Measurements from ENCODE around the gene PLIN3. TPM values are rescaled to one million over a fixed set of nuclear protein-coding genes. Genes with fewer than 3 reads are reported as not detected.

PLIN3 gene
- total and polyA plus RNA-seq, 2 of the 8 experiments (the other 6 are each of a cell fraction or from before 2014, with no cell fraction given): 60.7 to 61.5 TPM

- Histone ChIP-seq H3K4me2 (ENCODE audit: insufficient read depth in 1 of 2, low read depth in 2 of 2, low read length in 2 of 2) (peak within 1 kb of the TSS; percentile 82 to 88), H3K4me3 (ENCODE audit: extremely low read depth in 1 of 4, insufficient read depth in 2 of 4, low read depth in 3 of 4, low read length in 4 of 4) (peak within 1 kb of the TSS; percentile 80 to 86 (median 83)), H3K23ac (ENCODE audit: insufficient read length) (no peak within 1 kb of the TSS), H3K79me1 (ENCODE audit: low read depth, low read length) (peaks cover 7% of the 10 kb centered on the region), H2BK15ac (ENCODE audit: low read length) (no peak within 1 kb of the TSS), H3K4me1 (replicated peaks in 1 of 4; ENCODE audit: control insufficient read depth in 3 of 4, insufficient read depth in 4 of 4, low read length in 3 of 4) (peaks cover 0 to 8% (median 1%) of the 10 kb centered on the region in 4 experiments; a peak in 4 of 7 replicates), H4K5ac (ENCODE audit: insufficient read length, low read depth, low read length) (peak within 1 kb of the TSS; percentile 89), H3K79me2 (ENCODE audit: control insufficient read depth in 1 of 2, insufficient read depth in 2 of 2, low read length in 2 of 2) (peaks cover 3 to 35% of the 10 kb centered on the region in 2 experiments; a peak in 3 of 4 replicates), H3K9me3 (ENCODE audit: insufficient read depth in 2 of 2, low read depth in 1 of 2, low read length in 1 of 2) (no peaks in the 10 kb centered on the region), H2BK5ac (ENCODE audit: low read depth, low read length) (peak within 1 kb of the TSS; percentile 71), H3K36me3 (ENCODE audit: control insufficient read depth in 2 of 4, insufficient read depth in 4 of 4, low read length in 3 of 4) (peaks cover 5 to 24% (median 10%) of the 10 kb centered on the region in 4 experiments; a peak in 7 of 8 replicates), H2AK5ac (ENCODE audit: low read depth, low read length) (0 out of 2 replicates have a peak within 1 kb of the TSS, but pooled peaks have one; percentile 65), H4K91ac (replicated peaks; ENCODE audit: insufficient read length, low read length) (no peak within 1 kb of the TSS), H3K14ac (ENCODE audit: insufficient read length) (no peak within 1 kb of the TSS), H3K27ac (ENCODE audit: low read depth, low read length) (peak within 1 kb of the TSS; percentile 95), H2BK120ac (replicated peaks; ENCODE audit: low read depth, low read length) (no peak within 1 kb of the TSS), H3K4ac (replicated peaks; ENCODE audit: insufficient read length, low read depth, low read length) (no peak within 1 kb of the TSS), H4K8ac (ENCODE audit: extremely low read depth, insufficient read depth, low read length) (peak within 1 kb of the TSS; percentile 99), H2BK12ac (ENCODE audit: low read depth, low read length) (no peak within 1 kb of the TSS), H2BK20ac (ENCODE audit: low read length) (no peak within 1 kb of the TSS), H2AFZ (ENCODE audit: low read length) (0 out of 2 replicates have a peak within 1 kb of the TSS, but pooled peaks have one; percentile 70), H3K9ac (replicated peaks in 1 of 4; ENCODE audit: extremely low read depth in 1 of 4, low read depth in 3 of 4, low read length in 3 of 4) (peak within 1 kb of the TSS; percentile 91 to 98 (median 96)), H3K27me3 (replicated peaks in 1 of 4; ENCODE audit: control insufficient read depth in 3 of 4, extremely low read depth in 1 of 4, insufficient read depth in 3 of 4, low read length in 3 of 4) (no peaks in the 10 kb centered on the region), H3K56ac (replicated peaks; ENCODE audit: insufficient read length, low read depth, low read length) (no peak within 1 kb of the TSS), H3K23me2 (ENCODE audit: low read depth, low read length) (peaks cover 4% of the 10 kb centered on the region; the same call in 1 of the 2 replicates), H3K18ac (ENCODE audit: extremely low read depth, low read length) (peak within 1 kb of the TSS; percentile 87), H4K20me1 (replicated peaks in 1 of 2; ENCODE audit: control insufficient read depth in 1 of 2, insufficient read depth in 2 of 2, low read length in 2 of 2) (peaks cover 0 to 2% of the 10 kb centered on the region in 2 experiments)
- ChIA-PET CTCF (ENCODE audit: partially characterized antibody) (interaction anchor here (0.6 to 8.7 kb wide), 16 partner anchors 9 to 155 kb away, joined by 3 to 212 read pairs (median 6); no protein-coding TSS in a partner anchor), POLR2A (ENCODE audit: partially characterized antibody) (interaction anchor here (0.6 to 2.9 kb wide), 13 partner anchors 9 to 67 kb away, joined by 3 to 16 read pairs (median 3); partner anchors contain the start of genes DPP9 and TICAM1)
- peak; percentile 99 for DNase-seq (ENCODE audit: low read depth in 1 of 2, low spot score in 2 of 2)
- FAIRE-seq: peak; percentile 94
- WGBS, 2 experiments (ENCODE audit: extremely low coverage in 1 of 2, insufficient coverage in 1 of 2, insufficient read length in 1 of 2, insufficient replicate concordance in 2 of 2, low coverage in 1 of 2, low lambda C conversion rate in 2 of 2, missing lambda C conversion rate in 1 of 2): 2% methylated on average over 70 of the region's 80 CpGs; no CpG with 5 or more reads in 1 of the 2 experiments
- TF ChIP-seq SIN3A (conservative IDR thresholded peaks at IDR 0.05 in 1 of 2, IDR thresholded peaks at IDR 0.05 in 1 of 2; ENCODE audit: low read depth in 1 of 2, low read length in 2 of 2) (0 out of 4 replicates have a peak, but pooled peaks of 1 of the 2 experiments have one; percentile 83), USF2 (IDR thresholded peaks at IDR 0.05; ENCODE audit: low read length) (peak; percentile 67; the same call in 1 of the 2 replicates), POLR2AphosphoS5 (IDR thresholded peaks at IDR 0.05; ENCODE audit: low read depth, low read length) (peak; percentile 90), EP300 (IDR thresholded peaks at IDR 0.05; ENCODE audit: borderline replicate concordance in 1 of 2, low read depth in 2 of 2, low read length in 2 of 2) (no peak), SP1 (IDR thresholded peaks at IDR 0.05; ENCODE audit: low read depth, low read length) (peak; percentile 57; the same call in 1 of the 2 replicates), CHD1 (IDR thresholded peaks at IDR 0.05; ENCODE audit: low read depth, low read length) (no peak), RXRA (IDR thresholded peaks at IDR 0.05; ENCODE audit: insufficient read depth, low read depth, low read length) (no peak), CHD2 (IDR thresholded peaks at IDR 0.05; ENCODE audit: low read length) (peak; percentile 71; the same call in 1 of the 2 replicates), NANOG (IDR thresholded peaks at IDR 0.05; ENCODE audit: insufficient read depth, low read depth, low read length, poor library complexity, severe bottlenecking) (no peak)
These were observed 76.1 kb downstream of the PLIN3 start, which contains the start of gene FEM1A for GRCh38 chr19:4791183-4792018. Gene FEM1A, plus strand, starts transcription at chr19:4791734. Its CDS starts 121 bp downstream, at chr19:4791855.
